Measurements from ENCODE around the gene SPTLC2. TPM values are rescaled to one million over a fixed set of nuclear protein-coding genes. Genes with fewer than 3 reads are reported as not detected.

The SPTLC2 gene
- total RNA-seq, 4 donors from 2014 or later: 14.5 to 51.3 (median 35.8) TPM

DNA sequence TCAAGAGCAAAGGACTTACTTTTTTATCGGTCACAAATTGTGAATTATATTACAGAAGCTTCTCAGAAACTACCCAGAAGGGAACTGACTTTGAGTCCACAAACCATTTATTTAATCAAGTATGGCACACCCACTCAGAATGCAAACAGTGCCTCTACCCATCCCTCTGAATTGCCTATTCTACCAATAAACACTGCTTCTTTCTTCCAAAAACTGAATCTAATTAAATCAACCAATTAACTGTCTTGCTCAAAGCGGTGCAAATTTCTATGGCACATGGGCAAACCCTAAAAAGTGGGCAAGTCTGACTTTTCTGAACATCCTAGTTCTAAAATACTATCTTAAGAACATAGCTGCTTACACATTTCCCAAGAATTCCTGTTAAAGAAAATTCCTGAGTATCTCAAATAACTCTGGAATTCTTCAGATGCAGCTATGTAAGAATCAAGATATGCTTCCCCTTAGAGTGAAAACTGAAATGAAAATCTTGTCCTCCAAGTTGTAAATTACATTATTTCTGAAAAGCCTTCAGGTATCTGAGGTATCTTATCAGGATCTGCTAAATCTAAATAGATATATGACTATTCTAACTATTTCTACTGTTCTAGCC lies 4.3 kb downstream of the SPTLC2 start:
- Histone ChIP-seq H3K36me3 (no peaks in the 10 kb centered on the region), H3K27ac (peak overlapping the region in 2 of 4 donors; percentile 18 to 19), H3K27me3 (no peaks in the 10 kb centered on the region), H3K9me3 (no peaks in the 10 kb centered on the region), H3K4me1 (peaks cover 9 to 74% (median 30%) of the 10 kb centered on the region in 4 donors), H3K4me3 (no peak overlapping the region)
- intact Hi-C loops (cut with DNase I; ENCODE audit: low total_unique reads): no loop called here
- in situ Hi-C loops (cut with MboI; ENCODE audit: low pct_ligation_motif_present in 1 of 4, low pct_unique_long_range_greater_than_20kb in 1 of 4, low sequenced_read_pairs in 3 of 4): no loop called here
- TF ChIP-seq EP300 (IDR thresholded peaks at IDR 0.05; ENCODE audit: low read depth) (no peak), POLR2A (IDR thresholded peaks at IDR 0.05) (no peak), POLR2AphosphoS5 (IDR thresholded peaks at IDR 0.05) (no peak)
- TF ChIP-seq, protein P1, sequence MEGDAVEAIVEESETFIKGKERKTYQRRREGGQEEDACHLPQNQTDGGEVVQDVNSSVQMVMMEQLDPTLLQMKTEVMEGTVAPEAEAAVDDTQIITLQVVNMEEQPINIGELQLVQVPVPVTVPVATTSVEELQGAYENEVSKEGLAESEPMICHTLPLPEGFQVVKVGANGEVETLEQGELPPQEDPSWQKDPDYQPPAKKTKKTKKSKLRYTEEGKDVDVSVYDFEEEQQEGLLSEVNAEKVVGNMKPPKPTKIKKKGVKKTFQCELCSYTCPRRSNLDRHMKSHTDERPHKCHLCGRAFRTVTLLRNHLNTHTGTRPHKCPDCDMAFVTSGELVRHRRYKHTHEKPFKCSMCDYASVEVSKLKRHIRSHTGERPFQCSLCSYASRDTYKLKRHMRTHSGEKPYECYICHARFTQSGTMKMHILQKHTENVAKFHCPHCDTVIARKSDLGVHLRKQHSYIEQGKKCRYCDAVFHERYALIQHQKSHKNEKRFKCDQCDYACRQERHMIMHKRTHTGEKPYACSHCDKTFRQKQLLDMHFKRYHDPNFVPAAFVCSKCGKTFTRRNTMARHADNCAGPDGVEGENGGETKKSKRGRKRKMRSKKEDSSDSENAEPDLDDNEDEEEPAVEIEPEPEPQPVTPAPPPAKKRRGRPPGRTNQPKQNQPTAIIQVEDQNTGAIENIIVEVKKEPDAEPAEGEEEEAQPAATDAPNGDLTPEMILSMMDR (IDR thresholded peaks at IDR 0.05): no peak
- 61 to 71% methylated on average over 2 of the region's 2 CpGs for WGBS, 2 donors (ENCODE audit: low coverage in 1 of 2)
- no peak for DNase-seq

DNA sequence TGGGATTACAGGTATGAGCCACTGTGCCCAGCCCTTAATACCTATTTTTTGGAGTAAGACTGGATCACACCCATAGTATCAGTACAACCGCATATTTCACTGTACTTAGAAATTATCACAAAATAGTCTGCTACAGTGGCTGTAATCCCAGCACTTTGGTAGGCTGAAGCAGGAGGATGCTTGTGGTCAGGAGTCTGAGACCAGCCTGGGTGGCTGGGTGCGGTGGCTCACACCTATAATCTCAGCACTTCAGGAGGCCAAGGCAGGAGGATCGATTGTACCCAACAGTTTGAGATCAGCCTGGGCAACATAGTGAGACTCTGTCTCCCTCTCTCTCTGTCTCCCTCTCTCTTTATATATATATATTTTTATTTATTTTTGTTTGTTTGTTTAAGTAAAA lies 5.9 kb downstream of the SPTLC2 start:
- intact Hi-C loops (cut with DNase I; ENCODE audit: low total_unique reads): no loop called here

DNA sequence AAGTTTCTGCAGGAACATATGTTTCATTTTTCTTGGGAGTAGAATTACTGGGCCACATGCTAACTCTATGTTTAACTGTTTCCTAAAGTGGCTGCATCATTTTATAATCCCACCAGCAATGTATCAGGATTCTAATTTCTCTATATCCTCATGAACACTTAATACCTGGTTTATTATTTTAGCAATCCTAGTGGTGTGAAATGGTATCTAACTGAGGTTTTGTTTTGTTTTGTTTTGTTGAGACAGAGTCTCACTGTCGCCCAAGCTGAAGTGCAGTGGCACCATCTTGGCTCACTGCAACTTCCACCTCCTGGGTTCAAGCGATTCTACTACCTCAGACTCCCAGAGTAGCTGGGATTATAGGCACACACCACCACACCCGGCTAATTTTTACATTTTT lies 6.5 kb downstream of the SPTLC2 start:
- in situ Hi-C loops (cut with MboI; ENCODE audit: low pct_ligation_motif_present in 1 of 4, low pct_unique_long_range_greater_than_20kb in 1 of 4, low sequenced_read_pairs in 3 of 4): no loop called here
- WGBS, 2 donors (ENCODE audit: low coverage in 1 of 2): 98 to 100% methylated on average over 3 of the region's 3 CpGs
- TF ChIP-seq, protein P1 (IDR thresholded peaks at IDR 0.05): no peak
- no peak for TF ChIP-seq POLR2A (IDR thresholded peaks at IDR 0.05)
- no peak for TF ChIP-seq EP300 (IDR thresholded peaks at IDR 0.05; ENCODE audit: low read depth)
- TF ChIP-seq POLR2AphosphoS5 (IDR thresholded peaks at IDR 0.05): no peak

More for the DNA sequence above, 5.9 kb downstream of the SPTLC2 start:
- Histone ChIP-seq H3K27ac (no peak overlapping the region), H3K9me3 (no peaks in the 10 kb centered on the region), H3K4me3 (no peak overlapping the region), H3K27me3 (no peaks in the 10 kb centered on the region), H3K36me3 (no peaks in the 10 kb centered on the region), H3K4me1 (peaks cover 9 to 85% (median 42%) of the 10 kb centered on the region in 4 donors)
- WGBS, 2 donors (ENCODE audit: low coverage in 1 of 2): 97% methylated on average over 3 of the region's 3 CpGs; no CpG with 5 or more reads in 1 of the 2 donors
- in situ Hi-C loops (cut with MboI; ENCODE audit: low pct_ligation_motif_present in 1 of 4, low pct_unique_long_range_greater_than_20kb in 1 of 4, low sequenced_read_pairs in 3 of 4): no loop called here
- no peak for TF ChIP-seq POLR2AphosphoS5 (IDR thresholded peaks at IDR 0.05)
- TF ChIP-seq, protein P1 (IDR thresholded peaks at IDR 0.05): no peak
- DNase-seq: no peak

DNA sequence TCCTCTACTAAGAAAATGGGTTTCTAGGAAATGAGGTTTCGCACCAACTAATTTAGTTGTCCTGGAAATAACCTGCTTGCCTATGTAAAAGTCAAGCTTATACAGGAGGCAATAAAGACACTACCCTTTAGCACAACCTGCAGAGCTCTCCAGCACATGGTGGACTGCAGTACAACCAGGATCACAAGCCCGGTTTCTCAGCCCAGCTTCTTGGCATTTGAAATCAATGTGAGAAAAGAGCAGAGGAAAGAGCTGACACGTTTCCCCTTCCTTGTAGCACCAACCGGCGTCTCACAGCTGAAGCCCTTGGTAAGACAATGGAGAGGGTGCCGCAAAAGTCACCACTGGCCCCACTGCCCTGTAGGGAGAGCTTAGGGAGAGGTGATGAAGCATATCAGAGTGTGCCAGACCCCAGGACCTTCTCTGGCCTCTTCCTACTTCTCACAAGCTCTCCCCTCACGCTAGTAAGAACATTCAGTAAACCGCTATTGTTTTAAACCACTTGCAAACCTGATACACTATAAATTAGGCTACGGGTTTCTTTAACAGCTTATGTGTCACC lies 8.6 kb downstream of the SPTLC2 start:
- in situ Hi-C loops (cut with MboI; ENCODE audit: low pct_ligation_motif_present in 1 of 4, low pct_unique_long_range_greater_than_20kb in 1 of 4, low sequenced_read_pairs in 3 of 4): no loop called here
- WGBS, 2 donors (ENCODE audit: low coverage in 1 of 2): 30 to 56% methylated on average over 4 to 9 of the region's 9 CpGs
- intact Hi-C loops (cut with DNase I; ENCODE audit: low total_unique reads): no loop called here
- DNase-seq: no peak
- Histone ChIP-seq H3K4me3 (no peak overlapping the region), H3K27ac (peak overlapping the region in 3 of 4 donors; percentile 36 to 47 (median 45)), H3K4me1 (peaks cover 3 to 80% (median 39%) of the 10 kb centered on the region in 4 donors), H3K36me3 (no peaks in the 10 kb centered on the region), H3K27me3 (no peaks in the 10 kb centered on the region), H3K9me3 (no peaks in the 10 kb centered on the region)
- TF ChIP-seq EP300 (IDR thresholded peaks at IDR 0.05; ENCODE audit: low read depth): no peak
- no peak for TF ChIP-seq POLR2AphosphoS5 (IDR thresholded peaks at IDR 0.05)
- TF ChIP-seq POLR2A (IDR thresholded peaks at IDR 0.05): no peak
- TF ChIP-seq, protein P1 (IDR thresholded peaks at IDR 0.05): no peak

More for the DNA sequence above, 6.5 kb downstream of the SPTLC2 start:
- DNase-seq: no peak
- Histone ChIP-seq H3K36me3 (no peaks in the 10 kb centered on the region), H3K4me3 (no peak overlapping the region), H3K27ac (no peak overlapping the region), H3K4me1 (peaks cover 7 to 85% (median 42%) of the 10 kb centered on the region in 4 donors), H3K9me3 (no peaks in the 10 kb centered on the region), H3K27me3 (no peaks in the 10 kb centered on the region)
- intact Hi-C loops (cut with DNase I; ENCODE audit: low total_unique reads): no loop called here
